GM18858 (cell line): ENCODE measurements around the gene PRKACB.

Experiments used
- ATAC-seq: cut with Tn5 transposase; IDR thresholded peaks from one replicate; pipeline ENCODE4 v1.9.1; 2021; ENCODE audit not compliant: unreplicated experiment

Gene PRKACB

GRCh38 chr1:84143796-84144565, at the start of gene PRKACB:
Gene PRKACB (plus strand): TSS chr1:84144271. CDS start chr1:84144362, 91 bp downstream.
- ATAC-seq = peak; percentile 95

- no peak for ATAC-seq
These were observed 48.8 kb upstream of the PRKACB start for GRCh38 chr1:84095308-84095707.

GRCh38 chr1:84096176-84096575, 47.9 kb upstream of the PRKACB start:
- ATAC-seq = no peak

GRCh38 chr1:84101204-84101603, 42.9 kb upstream of the PRKACB start:
- ATAC-seq = no peak

GRCh38 chr1:84103197-84103992, 40.7 kb upstream of the PRKACB start:
- peak; percentile 79 for ATAC-seq

- ATAC-seq = peak; percentile 77
These were observed 36.5 kb upstream of the PRKACB start for GRCh38 chr1:84107538-84107937.

GRCh38 chr1:84107955-84108354, 36.1 kb upstream of the PRKACB start:
- ATAC-seq = no peak

GRCh38 chr1:84108900-84109578, 35.0 kb upstream of the PRKACB start:
- ATAC-seq = no peak

GRCh38 chr1:84110629-84111028, 33.4 kb upstream of the PRKACB start:
- no peak for ATAC-seq

GRCh38 chr1:84116558-84116957, 27.5 kb upstream of the PRKACB start:
- ATAC-seq = no peak

- ATAC-seq = no peak
These were observed 26.2 kb upstream of the PRKACB start for GRCh38 chr1:84117868-84118267.

- ATAC-seq = no peak
These were observed 22.7 kb upstream of the PRKACB start for GRCh38 chr1:84121360-84121759.

- ATAC-seq = peak; percentile 48
These were observed 21.2 kb upstream of the PRKACB start for GRCh38 chr1:84122780-84123382.

- no peak for ATAC-seq
These were observed 10.6 kb upstream of the PRKACB start for GRCh38 chr1:84133479-84133878.

GRCh38 chr1:84135341-84135740, 8.7 kb upstream of the PRKACB start:
- no peak for ATAC-seq

- no peak for ATAC-seq
These were observed 2.7 kb upstream of the PRKACB start for GRCh38 chr1:84141182-84142003.

GRCh38 chr1:84145068-84145467, 997 bp downstream of the PRKACB start:
- no peak for ATAC-seq

- ATAC-seq = no peak
These were observed 2.5 kb downstream of the PRKACB start for GRCh38 chr1:84146411-84147032.

GRCh38 chr1:84148758-84149157, 4.7 kb downstream of the PRKACB start:
- no peak for ATAC-seq

GRCh38 chr1:84152649-84153056, 8.6 kb downstream of the PRKACB start:
- ATAC-seq = peak; percentile 85
